GM12875 (cell line): ENCODE measurements around the gene MRTFA.
"Not testable (repeated sequence)": the region's sequence is repeated elsewhere in the genome, so short reads cannot be mapped to it uniquely, and the experiment has no call there.

Experiments
- H3K4me3 ChIP-seq: one replicate; pipeline ENCODE4 v1.5.1; 2011; ENCODE audit warnings: low read depth, low read length, control low read depth
- TF ChIP-seq, protein P1 (sequence below): IDR thresholded peaks from 2 replicates; pipeline ENCODE4 v1.5.1; 2011; ENCODE audit warnings: low read depth, mild to moderate bottlenecking, control low read depth, inconsistent platforms, low read length, moderate library complexity, borderline replicate concordance; ENCODE audit not compliant: insufficient read depth

MRTFA gene

DNA sequence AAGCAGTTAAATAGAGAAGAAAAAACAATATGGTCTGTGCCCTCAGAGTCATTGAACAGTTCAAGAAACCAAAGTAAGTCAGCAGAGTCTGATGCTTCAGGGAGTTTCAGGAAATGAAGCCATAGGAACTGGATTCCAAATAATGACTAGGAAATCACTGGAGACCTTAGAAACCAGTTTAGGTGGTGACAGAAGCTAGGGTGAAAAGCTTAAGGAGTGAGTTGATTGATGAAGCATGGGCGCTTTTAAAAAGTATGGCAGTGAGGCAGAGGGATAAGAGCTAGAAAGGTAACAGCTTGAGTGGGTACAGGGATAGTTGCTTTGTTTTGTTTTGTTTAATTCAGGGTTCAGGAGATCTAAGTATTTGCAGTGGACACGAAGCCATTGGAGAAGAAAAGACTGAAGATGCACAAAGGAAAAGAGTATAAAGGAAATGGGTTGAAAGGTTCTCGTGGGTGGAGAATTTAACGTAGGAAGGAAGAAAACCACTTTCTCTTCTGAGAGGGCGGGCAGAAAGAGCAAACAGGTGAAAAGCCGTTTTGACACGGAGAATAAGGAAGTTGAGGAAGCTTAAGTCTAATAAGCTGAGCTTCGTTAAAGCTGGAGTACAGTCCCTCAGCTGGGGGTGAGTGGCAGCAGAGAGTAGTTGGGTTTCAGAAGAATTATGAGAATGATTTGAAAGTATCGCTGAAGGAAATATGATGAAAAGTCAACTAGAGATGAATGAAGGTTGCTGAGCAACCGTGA is 251.3 kb downstream of the MRTFA start:
- TF ChIP-seq, protein P1, sequence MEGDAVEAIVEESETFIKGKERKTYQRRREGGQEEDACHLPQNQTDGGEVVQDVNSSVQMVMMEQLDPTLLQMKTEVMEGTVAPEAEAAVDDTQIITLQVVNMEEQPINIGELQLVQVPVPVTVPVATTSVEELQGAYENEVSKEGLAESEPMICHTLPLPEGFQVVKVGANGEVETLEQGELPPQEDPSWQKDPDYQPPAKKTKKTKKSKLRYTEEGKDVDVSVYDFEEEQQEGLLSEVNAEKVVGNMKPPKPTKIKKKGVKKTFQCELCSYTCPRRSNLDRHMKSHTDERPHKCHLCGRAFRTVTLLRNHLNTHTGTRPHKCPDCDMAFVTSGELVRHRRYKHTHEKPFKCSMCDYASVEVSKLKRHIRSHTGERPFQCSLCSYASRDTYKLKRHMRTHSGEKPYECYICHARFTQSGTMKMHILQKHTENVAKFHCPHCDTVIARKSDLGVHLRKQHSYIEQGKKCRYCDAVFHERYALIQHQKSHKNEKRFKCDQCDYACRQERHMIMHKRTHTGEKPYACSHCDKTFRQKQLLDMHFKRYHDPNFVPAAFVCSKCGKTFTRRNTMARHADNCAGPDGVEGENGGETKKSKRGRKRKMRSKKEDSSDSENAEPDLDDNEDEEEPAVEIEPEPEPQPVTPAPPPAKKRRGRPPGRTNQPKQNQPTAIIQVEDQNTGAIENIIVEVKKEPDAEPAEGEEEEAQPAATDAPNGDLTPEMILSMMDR = no peak
- peak overlapping the region; percentile 31 for H3K4me3 ChIP-seq

DNA sequence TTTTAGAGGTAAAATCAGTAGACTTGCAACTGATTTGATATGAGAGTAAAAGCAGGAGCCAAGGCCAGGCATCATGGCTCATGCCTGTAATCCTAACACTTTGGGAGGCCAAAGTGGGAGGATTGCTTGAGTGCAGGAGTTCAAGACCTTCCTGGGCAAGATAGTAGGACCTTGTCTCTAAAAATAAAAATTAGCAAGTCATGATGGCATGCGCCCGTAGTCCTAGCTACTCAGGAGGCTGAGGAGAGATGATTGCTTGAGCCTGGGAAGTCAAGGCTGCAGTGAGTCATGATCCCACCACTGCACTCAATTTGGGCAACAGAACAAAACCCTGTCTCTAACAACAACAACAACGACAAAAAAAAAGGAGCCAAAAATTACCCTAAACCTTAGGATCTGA is 252.6 kb downstream of the MRTFA start:
- TF ChIP-seq, protein P1 = no peak
- H3K4me3 ChIP-seq = no peak overlapping the region

- H3K4me3 ChIP-seq = no peak overlapping the region
- TF ChIP-seq, protein P1 = no peak
Observed at GRCh38 chr22:40381461-40381860, 255.1 kb downstream of the MRTFA start.

DNA sequence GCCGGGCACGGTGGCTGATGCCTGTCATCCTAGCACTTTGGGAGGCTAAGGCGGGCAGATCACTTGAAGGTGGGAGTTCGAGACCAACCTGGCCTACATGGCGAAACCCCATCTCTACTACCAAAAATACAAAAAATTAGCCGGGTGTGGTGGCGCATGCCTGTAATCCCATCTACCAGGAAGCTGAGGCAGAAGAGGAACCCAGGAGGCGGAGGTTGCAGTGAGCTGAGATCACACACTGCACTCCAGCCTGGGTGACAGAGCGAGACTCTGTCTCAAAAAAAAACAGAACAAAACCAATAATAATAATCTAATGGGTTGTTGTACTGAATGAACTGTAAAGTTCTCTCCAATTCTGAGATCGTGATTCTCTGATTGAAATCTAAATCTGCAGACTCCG is 258.1 kb downstream of the MRTFA start:
- H3K4me3 ChIP-seq = not testable (repeated sequence)

- H3K4me3 ChIP-seq = no peak overlapping the region
- TF ChIP-seq, protein P1 = no peak
Observed at GRCh38 chr22:40377931-40378330, 258.6 kb downstream of the MRTFA start.

- TF ChIP-seq, protein P1 = no peak
- no peak overlapping the region for H3K4me3 ChIP-seq
Observed at GRCh38 chr22:40376149-40376548, 260.4 kb downstream of the MRTFA start.

- TF ChIP-seq, protein P1 = no peak
- H3K4me3 ChIP-seq = no peak overlapping the region
Observed at GRCh38 chr22:40374567-40374966, 262.0 kb downstream of the MRTFA start.
